ENCODE measurements around the gene ZBTB5.

DNA sequence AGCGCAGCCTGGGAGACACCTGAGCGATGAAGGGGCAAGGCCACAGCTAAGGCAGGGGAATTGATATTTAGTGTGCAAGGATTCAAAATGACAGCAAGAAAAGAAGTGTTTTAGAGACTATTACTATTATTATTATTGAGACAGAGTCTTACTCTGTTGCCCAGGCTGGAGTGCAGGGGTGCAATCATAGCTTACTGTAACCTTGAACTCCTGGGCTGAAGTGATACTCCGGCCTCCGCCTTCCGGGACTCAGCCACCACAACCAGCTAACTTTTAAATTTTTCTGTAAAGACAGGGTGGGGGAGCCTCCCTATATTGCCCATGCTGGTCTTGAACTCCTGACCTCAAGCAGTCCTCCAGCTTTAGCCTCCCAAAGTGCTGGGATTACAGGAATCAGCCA, 46.0 kb downstream of the ZBTB5 start:
- TF ChIP-seq, protein P1, sequence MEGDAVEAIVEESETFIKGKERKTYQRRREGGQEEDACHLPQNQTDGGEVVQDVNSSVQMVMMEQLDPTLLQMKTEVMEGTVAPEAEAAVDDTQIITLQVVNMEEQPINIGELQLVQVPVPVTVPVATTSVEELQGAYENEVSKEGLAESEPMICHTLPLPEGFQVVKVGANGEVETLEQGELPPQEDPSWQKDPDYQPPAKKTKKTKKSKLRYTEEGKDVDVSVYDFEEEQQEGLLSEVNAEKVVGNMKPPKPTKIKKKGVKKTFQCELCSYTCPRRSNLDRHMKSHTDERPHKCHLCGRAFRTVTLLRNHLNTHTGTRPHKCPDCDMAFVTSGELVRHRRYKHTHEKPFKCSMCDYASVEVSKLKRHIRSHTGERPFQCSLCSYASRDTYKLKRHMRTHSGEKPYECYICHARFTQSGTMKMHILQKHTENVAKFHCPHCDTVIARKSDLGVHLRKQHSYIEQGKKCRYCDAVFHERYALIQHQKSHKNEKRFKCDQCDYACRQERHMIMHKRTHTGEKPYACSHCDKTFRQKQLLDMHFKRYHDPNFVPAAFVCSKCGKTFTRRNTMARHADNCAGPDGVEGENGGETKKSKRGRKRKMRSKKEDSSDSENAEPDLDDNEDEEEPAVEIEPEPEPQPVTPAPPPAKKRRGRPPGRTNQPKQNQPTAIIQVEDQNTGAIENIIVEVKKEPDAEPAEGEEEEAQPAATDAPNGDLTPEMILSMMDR (IDR thresholded peaks at IDR 0.05; ENCODE audit: control extremely low read depth in 1 of 3, insufficient read depth in 1 of 3, low read depth in 1 of 3, low read length in 3 of 3), result no peak
- TF ChIP-seq JUND (IDR thresholded peaks at IDR 0.05; ENCODE audit: low read length) (no peak), SP1 (IDR thresholded peaks at IDR 0.05; ENCODE audit: low read depth, low read length) (no peak), SAP30 (IDR thresholded peaks at IDR 0.05; ENCODE audit: insufficient read depth, insufficient replicate concordance, low read length) (no peak), POLR2A (IDR thresholded peaks at IDR 0.05; ENCODE audit: control extremely low read depth in 1 of 2, low read depth in 2 of 2, low read length in 2 of 2) (no peak), POLR2AphosphoS5 (IDR thresholded peaks at IDR 0.05; ENCODE audit: low read depth, low read length) (no peak), KDM5A (IDR thresholded peaks at IDR 0.05; ENCODE audit: low read length) (no peak), PHF8 (conservative IDR thresholded peaks at IDR 0.05; ENCODE audit: low read depth, low read length) (no peak), EP300 (IDR thresholded peaks at IDR 0.05; ENCODE audit: borderline replicate concordance in 1 of 2, low read depth in 2 of 2, low read length in 2 of 2) (no peak), CEBPB (IDR thresholded peaks at IDR 0.05; ENCODE audit: low read depth, low read length) (no peak)
- TF ChIP-seq, protein P2, sequence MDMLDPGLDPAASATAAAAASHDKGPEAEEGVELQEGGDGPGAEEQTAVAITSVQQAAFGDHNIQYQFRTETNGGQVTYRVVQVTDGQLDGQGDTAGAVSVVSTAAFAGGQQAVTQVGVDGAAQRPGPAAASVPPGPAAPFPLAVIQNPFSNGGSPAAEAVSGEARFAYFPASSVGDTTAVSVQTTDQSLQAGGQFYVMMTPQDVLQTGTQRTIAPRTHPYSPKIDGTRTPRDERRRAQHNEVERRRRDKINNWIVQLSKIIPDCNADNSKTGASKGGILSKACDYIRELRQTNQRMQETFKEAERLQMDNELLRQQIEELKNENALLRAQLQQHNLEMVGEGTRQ (IDR thresholded peaks at IDR 0.05; ENCODE audit: low read length), result no peak

All from H1 (cell line).